Colonic mucosa (tissue), 4 donors: ENCODE data around the gene HSP90AB1. TPM values are rescaled to one million over a fixed set of nuclear protein-coding genes. Genes with fewer than 3 reads are reported as not detected.
A peak's percentile ranks its signal among the peaks of the same experiment; 100 is the strongest.

ENCODE experiments used
- DNase-seq: peaks from one replicate; pipeline ENCODE4 v3.0.0-alpha.2; 2020
- H3K27ac ChIP-seq: fragments of 200-600 bp; one replicate; pipeline ENCODE4 v1.8.0; 2021
- H3K27me3 ChIP-seq: fragments of 200-600 bp; one replicate; pipeline ENCODE4 v1.8.0; 2021
- H3K36me3 ChIP-seq: fragments of 200-600 bp; one replicate; pipeline ENCODE4 v1.8.0; 2021
- H3K4me1 ChIP-seq: fragments of 200-600 bp; one replicate; pipeline ENCODE4 v1.8.0; 2021; ENCODE audit warnings: mild to moderate bottlenecking
- H3K4me3 ChIP-seq: fragments of 200-600 bp; one replicate; pipeline ENCODE4 v1.8.0; 2021
- H3K9ac ChIP-seq, 2 donors: one replicate each; pipeline ENCODE4 v1.7.0; 2013; ENCODE audit warnings: control low read depth in 2 of 2, low read depth in 2 of 2, low read length in 2 of 2
- H3K9me3 ChIP-seq: fragments of 200-600 bp; one replicate; pipeline ENCODE4 v1.8.0; 2021
- intact Hi-C: fragments of 100-400 bp; cut with DNase I; formaldehyde crosslinking; loops from one replicate; pipeline ENCODE4 v1.14.1; 2022
- total RNA-seq, 2 donors: library from RNA; stranded (reverse); fragmentation: NEBNext Ultra II Directional in 1 of 2; extraction: Animal tissue kit (Norgen Biotek cat#: 25700) in 1 of 2; gene quantifications; one replicate each; pipeline ENCODE4 v1.2.1, GENCODE V29; 2021
- TF ChIP-seq, protein P1 (sequence below): fragments of 200-600 bp; IDR thresholded peaks from one replicate; pipeline ENCODE4 v1.8.0; 2022; ENCODE audit warnings: antibody characterized with exemption, mild to moderate bottlenecking
- donor health status: healthy.
- donor health status: DM: no; HTN: no; CAD: no.
- donor health status: DM: no; HTN: no; CAD: no.

The HSP90AB1 gene
- total RNA-seq, 2 donors from 2014 or later: 409 to 1,163 TPM

DNA sequence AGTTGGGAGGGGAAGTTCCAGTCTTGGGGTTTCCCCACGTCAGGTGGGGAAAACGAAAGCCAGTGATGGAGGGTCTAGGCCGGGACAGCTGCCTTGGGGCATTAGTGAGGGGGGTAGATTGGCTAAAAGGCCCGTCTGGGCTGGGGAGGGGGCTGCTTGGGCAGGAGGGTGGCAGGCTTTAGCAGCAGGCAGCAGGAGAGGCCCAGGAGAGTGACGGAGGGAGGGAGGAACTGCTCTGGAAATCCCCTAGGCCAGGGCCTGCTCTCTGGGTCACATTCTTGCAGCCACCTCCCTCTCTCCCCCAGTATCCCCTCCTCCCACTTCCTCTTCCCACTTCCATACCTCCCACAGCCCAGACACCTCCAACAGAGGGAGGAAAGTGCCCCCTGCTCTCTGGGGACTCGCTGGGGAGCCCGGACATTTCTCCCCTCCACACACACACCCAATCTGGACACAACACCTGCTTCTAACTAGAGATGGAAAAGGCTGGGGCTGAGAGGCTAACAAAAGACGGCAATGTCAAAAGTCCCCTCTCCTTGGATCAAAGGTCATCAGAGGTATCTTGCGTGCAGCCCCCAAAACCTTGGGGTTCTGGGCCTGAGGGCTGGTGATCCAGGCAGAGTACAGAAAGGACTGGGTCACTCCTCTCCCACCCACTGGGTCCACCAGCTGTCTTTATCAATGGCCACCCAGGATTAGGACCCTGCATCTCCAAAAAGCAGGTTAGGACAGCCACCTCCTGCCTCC is 16.6 kb downstream of the HSP90AB1 start:
- Histone ChIP-seq H3K4me1 (peaks cover 10% of the 10 kb centered on the region), H3K4me3 (peak overlapping the region; percentile 92), H3K9ac (peak overlapping the region; percentile 89 to 95), H3K9me3 (no peaks in the 10 kb centered on the region), H3K36me3 (peaks cover 8% of the 10 kb centered on the region), H3K27me3 (no peaks in the 10 kb centered on the region), H3K27ac (peak overlapping the region; percentile 85)
- TF ChIP-seq, protein P1, sequence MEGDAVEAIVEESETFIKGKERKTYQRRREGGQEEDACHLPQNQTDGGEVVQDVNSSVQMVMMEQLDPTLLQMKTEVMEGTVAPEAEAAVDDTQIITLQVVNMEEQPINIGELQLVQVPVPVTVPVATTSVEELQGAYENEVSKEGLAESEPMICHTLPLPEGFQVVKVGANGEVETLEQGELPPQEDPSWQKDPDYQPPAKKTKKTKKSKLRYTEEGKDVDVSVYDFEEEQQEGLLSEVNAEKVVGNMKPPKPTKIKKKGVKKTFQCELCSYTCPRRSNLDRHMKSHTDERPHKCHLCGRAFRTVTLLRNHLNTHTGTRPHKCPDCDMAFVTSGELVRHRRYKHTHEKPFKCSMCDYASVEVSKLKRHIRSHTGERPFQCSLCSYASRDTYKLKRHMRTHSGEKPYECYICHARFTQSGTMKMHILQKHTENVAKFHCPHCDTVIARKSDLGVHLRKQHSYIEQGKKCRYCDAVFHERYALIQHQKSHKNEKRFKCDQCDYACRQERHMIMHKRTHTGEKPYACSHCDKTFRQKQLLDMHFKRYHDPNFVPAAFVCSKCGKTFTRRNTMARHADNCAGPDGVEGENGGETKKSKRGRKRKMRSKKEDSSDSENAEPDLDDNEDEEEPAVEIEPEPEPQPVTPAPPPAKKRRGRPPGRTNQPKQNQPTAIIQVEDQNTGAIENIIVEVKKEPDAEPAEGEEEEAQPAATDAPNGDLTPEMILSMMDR: no peak
- intact Hi-C loops: no loop called here
- peak; percentile 56 for DNase-seq

DNA sequence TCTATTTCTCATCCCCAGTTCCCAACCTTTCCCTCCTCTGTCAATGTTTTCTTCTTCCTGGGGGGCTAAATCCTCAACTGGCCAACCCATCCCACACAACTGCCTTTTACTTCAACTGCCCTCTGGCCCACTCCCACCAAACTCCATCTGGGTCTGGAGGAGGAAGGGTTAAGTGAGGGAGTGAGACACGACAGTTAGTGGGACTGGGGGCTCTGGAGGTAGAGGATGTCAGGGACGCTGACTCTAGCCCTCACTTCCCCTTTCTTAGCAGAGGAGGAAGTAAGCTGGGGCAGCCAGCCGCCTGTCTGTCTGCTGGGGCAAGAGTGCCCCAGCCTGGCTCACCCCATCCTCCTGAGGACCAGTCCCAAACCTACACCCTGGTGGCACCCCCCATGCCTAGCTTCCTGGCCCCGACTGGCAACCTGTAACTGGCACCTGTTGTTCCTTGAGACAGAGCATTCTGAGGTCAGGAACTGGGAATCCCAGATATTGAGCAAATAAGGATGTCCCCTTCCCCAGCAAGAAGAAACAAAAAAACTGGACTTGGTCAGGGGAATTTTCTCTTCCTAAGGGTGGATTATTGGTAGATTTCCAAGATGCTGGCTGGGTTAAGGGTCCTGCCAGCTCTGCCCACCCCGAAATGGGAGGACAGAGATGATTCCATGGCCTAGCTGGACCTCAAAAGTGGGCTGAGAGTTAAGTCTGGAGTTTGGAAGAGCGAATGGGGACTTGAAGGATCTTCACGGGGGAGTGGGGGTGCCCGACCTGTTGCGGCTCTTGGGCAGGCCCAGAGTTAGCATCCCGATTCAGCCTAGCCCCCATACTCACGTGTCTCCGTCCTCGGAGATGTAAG is 17.5 kb downstream of the HSP90AB1 start:
- H3K4me3 ChIP-seq: peak overlapping the region; percentile 92
- peak; percentile 60 for DNase-seq
- H3K9ac ChIP-seq: peak overlapping the region; percentile 89 to 95
- peak overlapping the region; percentile 85 for H3K27ac ChIP-seq
- TF ChIP-seq, protein P1: no peak
- H3K9me3 ChIP-seq: no peaks in the 10 kb centered on the region
- H3K36me3 ChIP-seq: peaks cover 8% of the 10 kb centered on the region
- peaks cover 10% of the 10 kb centered on the region for H3K4me1 ChIP-seq
- intact Hi-C loops: no loop called here
- H3K27me3 ChIP-seq: peaks cover 7% of the 10 kb centered on the region

DNA sequence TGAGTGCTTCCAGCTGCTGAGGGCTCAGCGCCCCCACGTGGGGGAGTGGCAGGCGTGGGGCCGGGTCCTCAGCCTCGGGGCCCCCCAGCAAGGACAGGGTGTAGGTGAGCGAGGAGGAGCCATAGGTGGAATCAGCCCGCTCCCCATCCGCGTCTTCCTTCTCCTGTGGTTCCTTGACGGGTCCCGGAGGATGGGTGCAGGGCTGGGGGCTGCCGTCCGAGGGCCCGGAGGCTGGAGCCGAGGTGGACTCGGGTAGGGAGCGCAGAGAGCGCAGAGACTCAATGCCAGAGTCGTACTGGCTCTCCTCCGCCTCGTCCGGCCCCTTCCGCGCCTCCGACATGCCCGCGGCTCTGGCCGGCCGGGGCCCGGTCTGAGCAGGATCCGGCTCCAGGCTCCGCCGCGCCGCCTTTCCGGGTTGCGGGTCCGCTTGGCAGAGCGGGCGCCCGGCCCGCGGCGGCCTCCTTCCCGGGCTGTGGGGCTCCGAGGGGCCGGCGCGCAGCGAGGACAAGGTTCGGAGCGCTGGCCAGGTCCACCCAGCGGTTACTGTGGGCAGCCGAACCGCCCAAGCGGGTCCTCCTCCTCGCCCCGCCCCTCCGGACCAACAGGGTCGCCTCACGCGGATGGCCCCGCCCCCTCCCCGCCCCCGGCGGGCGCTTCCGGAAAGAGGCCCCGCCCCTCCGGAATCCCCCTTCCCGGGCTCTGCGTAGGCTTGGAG is 18.3 kb downstream of the HSP90AB1 start, which contains the start of gene NFKBIE:
Gene NFKBIE, minus strand, starts transcription at position 545 of the 715 bp plus-strand sequence. Its CDS starts 205 bp downstream, at position 340.
- H3K36me3 ChIP-seq: peaks cover under 1% of the 10 kb centered on the region
- H3K27me3 ChIP-seq: peaks cover 12% of the 10 kb centered on the region
- H3K4me3 ChIP-seq: peak within 1 kb of the TSS; percentile 92
- intact Hi-C loops: no loop called here
- H3K27ac ChIP-seq: peak within 1 kb of the TSS; percentile 85
- DNase-seq: peak; percentile 98
- H3K9me3 ChIP-seq: no peaks in the 10 kb centered on the region
- H3K4me1 ChIP-seq: peaks cover 10% of the 10 kb centered on the region
- TF ChIP-seq, protein P1: no peak
- peak within 1 kb of the TSS; percentile 89 to 95 for H3K9ac ChIP-seq

DNA sequence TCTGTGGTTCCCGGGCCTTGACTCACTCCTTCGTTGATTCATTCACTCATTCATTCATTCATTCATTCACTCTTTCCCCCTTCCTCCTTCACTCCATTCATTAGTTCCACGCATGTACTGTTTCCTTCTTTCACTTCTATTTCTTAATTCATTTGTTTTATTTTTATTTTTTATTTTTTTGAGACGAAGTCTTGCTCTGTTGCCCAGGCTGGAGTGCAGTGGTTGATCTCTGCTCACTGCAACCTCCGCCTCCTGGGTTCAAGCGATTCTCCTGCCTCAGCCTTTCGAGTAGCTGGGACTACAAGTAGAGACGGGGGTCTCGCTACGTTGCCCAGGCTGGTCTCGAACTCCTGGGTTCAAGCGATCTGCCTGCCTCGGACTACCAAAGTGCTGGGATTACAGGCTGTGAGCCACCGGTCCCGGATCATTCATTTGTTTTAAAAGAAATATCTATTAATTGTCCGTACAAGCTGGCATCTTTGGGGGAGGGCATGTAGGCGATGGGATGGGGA is 18.9 kb downstream of the HSP90AB1 start:
- TF ChIP-seq, protein P1: no peak
- no peak overlapping the region for H3K9ac ChIP-seq
- DNase-seq: no peak
- H3K4me3 ChIP-seq: peak overlapping the region; percentile 92
- peak overlapping the region; percentile 85 for H3K27ac ChIP-seq
- H3K9me3 ChIP-seq: no peaks in the 10 kb centered on the region
- H3K36me3 ChIP-seq: no peaks in the 10 kb centered on the region
- H3K4me1 ChIP-seq: peaks cover 10% of the 10 kb centered on the region
- intact Hi-C loops: no loop called here
- H3K27me3 ChIP-seq: peaks cover 16% of the 10 kb centered on the region

DNA sequence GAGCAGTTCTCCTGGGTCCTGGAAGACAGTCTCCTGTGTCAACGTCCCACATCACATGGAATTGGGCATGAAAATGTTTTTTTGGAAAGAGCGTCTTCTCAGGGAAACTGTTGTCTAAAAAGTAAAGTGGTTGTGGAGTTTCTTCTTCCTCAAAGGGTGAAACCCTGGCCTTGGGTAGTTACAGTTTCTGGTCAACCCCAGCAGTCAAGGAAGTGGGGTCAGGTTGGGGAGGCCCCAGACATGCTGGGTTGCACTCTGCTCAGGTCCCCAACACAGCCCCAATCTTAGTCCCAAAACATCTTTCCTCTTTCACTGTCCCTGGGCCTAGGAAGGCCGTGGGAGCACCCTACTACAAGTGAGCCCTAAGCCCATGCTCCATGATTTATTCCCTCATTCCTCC is 19.4 kb downstream of the HSP90AB1 start:
- intact Hi-C loops: no loop called here

More for the DNA sequence above, 19.4 kb downstream of the HSP90AB1 start:
- TF ChIP-seq, protein P1: no peak
- H3K9ac ChIP-seq: no peak overlapping the region
- H3K27me3 ChIP-seq: peaks cover 20% of the 10 kb centered on the region
- peak overlapping the region; percentile 85 for H3K27ac ChIP-seq
- H3K9me3 ChIP-seq: no peaks in the 10 kb centered on the region
- no peak overlapping the region for H3K4me3 ChIP-seq
- H3K4me1 ChIP-seq: peaks cover 8% of the 10 kb centered on the region
- DNase-seq: no peak
- H3K36me3 ChIP-seq: no peaks in the 10 kb centered on the region
